RPMI8226 (cell line): ENCODE data around the gene MYO10.

ENCODE experiments used
- DNase-seq: peaks from one replicate; pipeline ENCODE4 v3.0.0-alpha.2; 2015

The MYO10 gene

GRCh38 chr5:16809395-16810207 is 126.5 kb downstream of the MYO10 start:
- DNase-seq: no peak

GRCh38 chr5:16809010-16809394 is 127.1 kb downstream of the MYO10 start:
- no peak for DNase-seq

- DNase-seq: no peak
These were observed 128.1 kb downstream of the MYO10 start for GRCh38 chr5:16808021-16808420.

- DNase-seq: no peak
These were observed 128.6 kb downstream of the MYO10 start for GRCh38 chr5:16807547-16807864.

GRCh38 chr5:16806711-16807546 is 129.2 kb downstream of the MYO10 start:
- DNase-seq: no peak

GRCh38 chr5:16805486-16805885 is 130.6 kb downstream of the MYO10 start:
- DNase-seq: no peak

- no peak for DNase-seq
These were observed 132.3 kb downstream of the MYO10 start for GRCh38 chr5:16803831-16804230.

- no peak for DNase-seq
These were observed 135.6 kb downstream of the MYO10 start for GRCh38 chr5:16800477-16800876.

- DNase-seq: no peak
These were observed 136.3 kb downstream of the MYO10 start for GRCh38 chr5:16799796-16800195.

- DNase-seq: no peak
These were observed 138.1 kb downstream of the MYO10 start for GRCh38 chr5:16797951-16798350.

GRCh38 chr5:16794269-16794913 is 141.7 kb downstream of the MYO10 start:
- no peak for DNase-seq

GRCh38 chr5:16792598-16793275 is 143.4 kb downstream of the MYO10 start:
- DNase-seq: no peak

- no peak for DNase-seq
These were observed 144.0 kb downstream of the MYO10 start for GRCh38 chr5:16791904-16792597.

- peak; percentile 40 for DNase-seq
These were observed 144.9 kb downstream of the MYO10 start for GRCh38 chr5:16791036-16791705.

GRCh38 chr5:16788957-16789356 is 147.1 kb downstream of the MYO10 start:
- DNase-seq: no peak

GRCh38 chr5:16787278-16787677 is 148.8 kb downstream of the MYO10 start:
- no peak for DNase-seq

- DNase-seq: no peak
These were observed 151.0 kb downstream of the MYO10 start for GRCh38 chr5:16784843-16785791.

- DNase-seq: no peak
These were observed 152.0 kb downstream of the MYO10 start for GRCh38 chr5:16784088-16784487.

GRCh38 chr5:16781828-16782626 is 154.1 kb downstream of the MYO10 start:
- DNase-seq: no peak

- DNase-seq: no peak
These were observed 155.8 kb downstream of the MYO10 start for GRCh38 chr5:16780325-16780724.
